ENCODE results near the gene VILL. TPM values are rescaled to one million over a fixed set of nuclear protein-coding genes. Genes with fewer than 3 reads are reported as not detected.

The VILL gene
- total and polyA plus RNA-seq, 4 donors = 7.2 to 12.3 (median 11.0) TPM

Small RNA genes lying within 50 kb of the gene (small RNA-seq; reads per million reads assigned to genes)
- gene MIR26A1 (ENCODE audit: low replicate concordance) (5.1 reads per million, percentile 95 among the genes with 10 or more reads in this experiment), gene RF00019 (ENCODE audit: low replicate concordance) (not detected)

Other genes starting within 250 kb of the VILL start
- 10 to 100 TPM; 31.0 to 45.5 TPM for gene CTDSPL, start 128.9 kb upstream of the VILL start, total RNA-seq
- gene CTDSPL, start 128.9 kb upstream of the VILL start, polyA plus RNA-seq (ENCODE audit: insufficient read length in 2 of 2) = 10 to 100 TPM; 19.7 to 30.2 TPM
- 10 to 100 TPM; 12.5 to 30.1 TPM for gene PLCD1, start 38.9 kb downstream of the VILL start, total RNA-seq
- 10 to 100 TPM; 25.0 to 27.9 TPM for gene PLCD1, start 38.9 kb downstream of the VILL start, polyA plus RNA-seq (ENCODE audit: insufficient read length in 2 of 2)
- gene DLEC1, start 48.4 kb downstream of the VILL start, total RNA-seq = 1 to 10 TPM; 1.2 to 7.5 TPM
- gene DLEC1, start 48.4 kb downstream of the VILL start, polyA plus RNA-seq (ENCODE audit: insufficient read length in 2 of 2) = 1 to 10 TPM; 6.5 to 8.4 TPM
- 10 to 100 TPM; 30.2 to 36.6 TPM for gene ACAA1, start 146.3 kb downstream of the VILL start, total RNA-seq
- gene ACAA1, start 146.3 kb downstream of the VILL start, polyA plus RNA-seq (ENCODE audit: insufficient read length in 2 of 2) = 100 to 1,000 TPM in 1 of 2 donors, 10 to 100 TPM in 1; 99.3 to 100 TPM
- gene MYD88, start 147.9 kb downstream of the VILL start, total RNA-seq = 1 to 10 TPM; 5.1 to 9.3 TPM
- 10 to 100 TPM; 21.5 to 22.2 TPM for gene MYD88, start 147.9 kb downstream of the VILL start, polyA plus RNA-seq (ENCODE audit: insufficient read length in 2 of 2)
- 10 to 100 TPM; 33.7 to 36.1 TPM for gene OXSR1, start 174.8 kb downstream of the VILL start, total RNA-seq
- gene OXSR1, start 174.8 kb downstream of the VILL start, polyA plus RNA-seq (ENCODE audit: insufficient read length in 2 of 2) = 10 to 100 TPM; 32.3 to 33.2 TPM